ENCODE results near the gene DRC1.

DNA sequence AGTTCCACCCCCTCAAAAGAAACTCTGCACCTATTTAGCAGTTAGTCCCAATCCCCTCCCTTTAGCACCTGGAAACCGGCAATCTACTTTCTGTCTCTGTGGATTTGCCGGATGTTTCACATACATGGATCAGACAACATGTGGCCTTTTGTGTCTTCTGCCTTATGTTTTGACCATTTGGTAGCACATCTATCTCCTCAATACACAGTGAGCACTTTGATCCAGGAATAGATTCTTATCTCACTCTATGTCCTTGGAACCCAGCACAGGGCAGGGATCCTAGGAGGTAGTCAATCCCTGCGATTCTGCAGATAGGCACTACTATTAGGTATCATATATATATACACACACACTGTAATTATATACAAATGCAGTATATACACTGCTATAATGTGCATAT lies 80.0 kb downstream of the DRC1 start:
- TF ChIP-seq, protein P1, sequence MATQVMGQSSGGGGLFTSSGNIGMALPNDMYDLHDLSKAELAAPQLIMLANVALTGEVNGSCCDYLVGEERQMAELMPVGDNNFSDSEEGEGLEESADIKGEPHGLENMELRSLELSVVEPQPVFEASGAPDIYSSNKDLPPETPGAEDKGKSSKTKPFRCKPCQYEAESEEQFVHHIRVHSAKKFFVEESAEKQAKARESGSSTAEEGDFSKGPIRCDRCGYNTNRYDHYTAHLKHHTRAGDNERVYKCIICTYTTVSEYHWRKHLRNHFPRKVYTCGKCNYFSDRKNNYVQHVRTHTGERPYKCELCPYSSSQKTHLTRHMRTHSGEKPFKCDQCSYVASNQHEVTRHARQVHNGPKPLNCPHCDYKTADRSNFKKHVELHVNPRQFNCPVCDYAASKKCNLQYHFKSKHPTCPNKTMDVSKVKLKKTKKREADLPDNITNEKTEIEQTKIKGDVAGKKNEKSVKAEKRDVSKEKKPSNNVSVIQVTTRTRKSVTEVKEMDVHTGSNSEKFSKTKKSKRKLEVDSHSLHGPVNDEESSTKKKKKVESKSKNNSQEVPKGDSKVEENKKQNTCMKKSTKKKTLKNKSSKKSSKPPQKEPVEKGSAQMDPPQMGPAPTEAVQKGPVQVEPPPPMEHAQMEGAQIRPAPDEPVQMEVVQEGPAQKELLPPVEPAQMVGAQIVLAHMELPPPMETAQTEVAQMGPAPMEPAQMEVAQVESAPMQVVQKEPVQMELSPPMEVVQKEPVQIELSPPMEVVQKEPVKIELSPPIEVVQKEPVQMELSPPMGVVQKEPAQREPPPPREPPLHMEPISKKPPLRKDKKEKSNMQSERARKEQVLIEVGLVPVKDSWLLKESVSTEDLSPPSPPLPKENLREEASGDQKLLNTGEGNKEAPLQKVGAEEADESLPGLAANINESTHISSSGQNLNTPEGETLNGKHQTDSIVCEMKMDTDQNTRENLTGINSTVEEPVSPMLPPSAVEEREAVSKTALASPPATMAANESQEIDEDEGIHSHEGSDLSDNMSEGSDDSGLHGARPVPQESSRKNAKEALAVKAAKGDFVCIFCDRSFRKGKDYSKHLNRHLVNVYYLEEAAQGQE (IDR thresholded peaks at IDR 0.05; ENCODE audit: low read depth): no peak
- TF ChIP-seq, protein P2, sequence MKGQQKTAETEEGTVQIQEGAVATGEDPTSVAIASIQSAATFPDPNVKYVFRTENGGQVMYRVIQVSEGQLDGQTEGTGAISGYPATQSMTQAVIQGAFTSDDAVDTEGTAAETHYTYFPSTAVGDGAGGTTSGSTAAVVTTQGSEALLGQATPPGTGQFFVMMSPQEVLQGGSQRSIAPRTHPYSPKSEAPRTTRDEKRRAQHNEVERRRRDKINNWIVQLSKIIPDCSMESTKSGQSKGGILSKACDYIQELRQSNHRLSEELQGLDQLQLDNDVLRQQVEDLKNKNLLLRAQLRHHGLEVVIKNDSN (IDR thresholded peaks at IDR 0.05): no peak
- TF ChIP-seq, protein P3, sequence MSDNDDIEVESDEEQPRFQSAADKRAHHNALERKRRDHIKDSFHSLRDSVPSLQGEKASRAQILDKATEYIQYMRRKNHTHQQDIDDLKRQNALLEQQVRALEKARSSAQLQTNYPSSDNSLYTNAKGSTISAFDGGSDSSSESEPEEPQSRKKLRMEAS (IDR thresholded peaks at IDR 0.05): no peak
- no peak for TF ChIP-seq TAF1 (IDR thresholded peaks at IDR 0.05; ENCODE audit: low read depth)
